Tibial nerve (tissue), 3 donors: Measurements from ENCODE around the gene GNB2.

Experiments used
- EP300 ChIP-seq, 2 donors: sonication (generic); formaldehyde crosslinking; IDR thresholded peaks; one replicate each; pipeline ENCODE4 v1.6.1; 2017; ENCODE audit warnings: antibody characterized with exemption in 2 of 2, mild to moderate bottlenecking in 1 of 2
- POLR2A ChIP-seq, 2 donors: fragments of 450-650 bp; IDR thresholded peaks; one replicate each; pipeline ENCODE4 v1.6.1; 2017; ENCODE audit warnings: antibody characterized with exemption in 2 of 2, mild to moderate bottlenecking in 2 of 2, moderate library complexity in 2 of 2

GRCh38 chr7:100687751-100688300 is 14.3 kb downstream of the GNB2 start:
- TF ChIP-seq POLR2A (IDR thresholded peaks at IDR 0.05), result no peak
- TF ChIP-seq EP300 (IDR thresholded peaks at IDR 0.05), result no peak
